Neural cell (in vitro differentiated cells): ENCODE results near the gene CACNA1C. TPM values are rescaled to one million over a fixed set of nuclear protein-coding genes. Genes with fewer than 3 reads are reported as not detected.

Source experiments
- H2AFZ ChIP-seq: fragments of 200-600, 300-800 bp; sonication (generic), shearing (Covaris generic); 2 replicates; pipeline ENCODE4 v1.6.0; 2014; ENCODE audit warnings: low read depth, mild to moderate bottlenecking, antibody characterized with exemption, low read length, moderate library complexity
- H3F3A ChIP-seq: fragments of 200-600 bp; shearing (Covaris generic); 2 replicates; pipeline ENCODE4 v1.6.1; 2016; ENCODE audit warnings: mild to moderate bottlenecking, moderate library complexity, mixed read lengths, antibody characterized with exemption, low read length; ENCODE audit not compliant: insufficient read depth, poor library complexity, severe bottlenecking
- H3K27ac ChIP-seq: fragments of 200-600, 300-800 bp; sonication (generic), shearing (Covaris generic); 2 replicates; pipeline ENCODE4 v1.5.1; 2014; ENCODE audit warnings: mild to moderate bottlenecking, low read length, moderate library complexity
- H3K27me3 ChIP-seq: fragments of 300-800, 200-600 bp; sonication (generic), shearing (Covaris generic); 2 replicates; pipeline ENCODE4 v1.6.0; 2014; ENCODE audit warnings: mild to moderate bottlenecking, low read depth, low read length, moderate library complexity; ENCODE audit not compliant: insufficient read depth
- H3K36me3 ChIP-seq: fragments of 300-800, 200-600 bp; sonication (generic), shearing (Covaris generic); 2 replicates; pipeline ENCODE4 v1.5.1; 2014; ENCODE audit warnings: mild to moderate bottlenecking, antibody characterized with exemption, low read length, moderate library complexity; ENCODE audit not compliant: insufficient read depth
- H3K4me2 ChIP-seq: fragments of 300-800, 200-600 bp; sonication (generic), shearing (Covaris generic); 2 replicates; pipeline ENCODE4 v1.6.0; 2014; ENCODE audit warnings: mild to moderate bottlenecking, low read length
- H3K4me3 ChIP-seq: fragments of 300-800, 200-600 bp; sonication (generic), shearing (Covaris generic); 2 replicates; pipeline ENCODE4 v1.5.1; 2014; ENCODE audit warnings: mild to moderate bottlenecking, low read length, moderate library complexity
- H3K79me2 ChIP-seq: fragments of 200-600 bp; shearing (Covaris generic); replicated peaks from 2 replicates; pipeline ENCODE4 v1.6.0; 2014; ENCODE audit warnings: mild to moderate bottlenecking, low read length, moderate library complexity; ENCODE audit not compliant: insufficient read depth
- H3K9ac ChIP-seq: fragments of 300-800, 200-600 bp; sonication (generic), shearing (Covaris generic); 2 replicates; pipeline ENCODE4 v1.6.1; 2016; ENCODE audit warnings: mild to moderate bottlenecking, low read length, mixed read lengths
- H3K9me2 ChIP-seq: fragments of 200-600 bp; shearing (Covaris generic); 2 replicates; pipeline ENCODE4 v1.6.1; 2016; ENCODE audit warnings: mild to moderate bottlenecking, low read length, mixed read lengths; ENCODE audit not compliant: insufficient read depth
- H3K9me3 ChIP-seq: fragments of 200-600, 300-800 bp; sonication (generic), shearing (Covaris generic); 2 replicates; pipeline ENCODE4 v1.6.1; 2016; ENCODE audit warnings: mild to moderate bottlenecking, mixed run types, low read length, moderate library complexity, mixed read lengths
- H4K20me1 ChIP-seq: fragments of 200-600 bp; shearing (Covaris generic); 2 replicates; pipeline ENCODE4 v1.6.1; 2016; ENCODE audit warnings: mild to moderate bottlenecking, mixed run types; ENCODE audit not compliant: insufficient read depth
- CTCF ChIP-seq: fragments of 450-650 bp; IDR thresholded peaks from 2 replicates; pipeline ENCODE4 v1.5.1; 2014; ENCODE audit warnings: antibody characterized with exemption, mild to moderate bottlenecking, moderate library complexity; ENCODE audit not compliant: poor library complexity, severe bottlenecking
- EP300 ChIP-seq: fragments of 450-650 bp; conservative IDR thresholded peaks from 2 replicates; pipeline ENCODE4 v1.6.1; 2014; ENCODE audit warnings: antibody characterized with exemption, mild to moderate bottlenecking, moderate library complexity; ENCODE audit not compliant: poor library complexity, severe bottlenecking
- EZH2 ChIP-seq: fragments of 200-600, 300-800 bp; shearing (Covaris generic), sonication (generic); IDR thresholded peaks from 2 replicates; pipeline ENCODE4 v1.6.1; 2014; ENCODE audit warnings: antibody characterized with exemption, low read length, borderline replicate concordance, mild to moderate bottlenecking; ENCODE audit not compliant: insufficient read depth, poor library complexity, severe bottlenecking
- MXI1 ChIP-seq: fragments of 450-650 bp; conservative IDR thresholded peaks from 2 replicates; pipeline ENCODE4 v1.6.1; 2014; ENCODE audit warnings: antibody characterized with exemption, mild to moderate bottlenecking; ENCODE audit not compliant: poor library complexity, severe bottlenecking
- POLR2AphosphoS5 ChIP-seq: IDR thresholded peaks from 2 replicates; pipeline ENCODE4 v1.6.1; 2012
- RAD21 ChIP-seq: fragments of 450-650 bp; conservative IDR thresholded peaks from 2 replicates; pipeline ENCODE4 v1.6.1; 2014; ENCODE audit warnings: antibody characterized with exemption, mild to moderate bottlenecking, moderate library complexity
- REST ChIP-seq: IDR thresholded peaks from 2 replicates; pipeline ENCODE4 v1.6.1; 2012; ENCODE audit warnings: borderline replicate concordance
- SMC3 ChIP-seq: fragments of 450-650 bp; conservative IDR thresholded peaks from 2 replicates; pipeline ENCODE4 v1.6.1; 2014; ENCODE audit warnings: antibody characterized with exemption, mild to moderate bottlenecking, moderate library complexity; ENCODE audit not compliant: poor library complexity
- TAF1 ChIP-seq: IDR thresholded peaks from 2 replicates; pipeline ENCODE4 v1.6.1; 2012; ENCODE audit warnings: low read depth
- polyA plus RNA-seq: library from polyadenylated mRNA; depleted of rRNA; stranded (reverse); fragments of >200 nt; gene quantifications from 2 replicates; pipeline ENCODE4 v1.2.3, GENCODE V29; 2014

CACNA1C gene
- polyA plus RNA-seq, 1 donor from 2014 or later = 9.7 TPM

- no peaks in the 10 kb centered on the region for H4K20me1 ChIP-seq
These were observed 475.2 kb downstream of the CACNA1C start for GRCh38 chr12:2528001-2528400.

GRCh38 chr12:2529807-2530206 is 477.0 kb downstream of the CACNA1C start:
- no peaks in the 10 kb centered on the region for H4K20me1 ChIP-seq
- no peak for TF ChIP-seq CTCF
- no peak for TF ChIP-seq TAF1
- TF ChIP-seq SMC3 = no peak
- no peak for TF ChIP-seq RAD21
- H3K9me3 ChIP-seq = no peaks in the 10 kb centered on the region
- no peaks in the 10 kb centered on the region for H3F3A ChIP-seq
- H3K79me2 ChIP-seq = no peaks in the 10 kb centered on the region
- no peak overlapping the region for H3K4me3 ChIP-seq
- H3K9me2 ChIP-seq = no peaks in the 10 kb centered on the region
- H3K27ac ChIP-seq = no peak overlapping the region
- H3K36me3 ChIP-seq = no peaks in the 10 kb centered on the region
- H3K4me2 ChIP-seq = no peak overlapping the region
- H3K9ac ChIP-seq = no peak overlapping the region
- no peak overlapping the region for H2AFZ ChIP-seq
- H3K27me3 ChIP-seq = no peaks in the 10 kb centered on the region

More at GRCh38 chr12:2528001-2528400, 475.2 kb downstream of the CACNA1C start:
- Histone ChIP-seq H3K27me3 (no peaks in the 10 kb centered on the region), H3K9me3 (no peaks in the 10 kb centered on the region), H3K9me2 (no peaks in the 10 kb centered on the region), H3K79me2 (no peaks in the 10 kb centered on the region), H3K4me2 (no peak overlapping the region), H3K27ac (no peak overlapping the region), H3F3A (no peaks in the 10 kb centered on the region), H3K4me3 (no peak overlapping the region), H3K36me3 (no peaks in the 10 kb centered on the region), H3K9ac (no peak overlapping the region), H2AFZ (no peak overlapping the region)
- TF ChIP-seq CTCF (no peak), TAF1 (no peak), RAD21 (no peak), EP300 (no peak), POLR2AphosphoS5 (no peak), EZH2 (no peak), MXI1 (no peak), REST (no peak), SMC3 (no peak)
